ENCODE data around the gene MAGEA10. TPM values are rescaled to one million over a fixed set of nuclear protein-coding genes. Genes with fewer than 3 reads are reported as not detected.

The MAGEA10 gene
- total RNA-seq, 3 donors from 2014 or later: not detected

GRCh38 chrX:152165033-152165743 lies 26.8 kb upstream of the MAGEA10 start:
- Histone ChIP-seq H3K4me1 (no peaks in the 10 kb centered on the region), H3K9me3 (no peaks in the 10 kb centered on the region), H3K27me3 (peaks cover 0 to 4% of the 10 kb centered on the region in 2 donors), H3K36me3 (no peaks in the 10 kb centered on the region), H3K27ac (no peak overlapping the region), H3K4me3 (no peak overlapping the region)
- TF ChIP-seq, protein P1, sequence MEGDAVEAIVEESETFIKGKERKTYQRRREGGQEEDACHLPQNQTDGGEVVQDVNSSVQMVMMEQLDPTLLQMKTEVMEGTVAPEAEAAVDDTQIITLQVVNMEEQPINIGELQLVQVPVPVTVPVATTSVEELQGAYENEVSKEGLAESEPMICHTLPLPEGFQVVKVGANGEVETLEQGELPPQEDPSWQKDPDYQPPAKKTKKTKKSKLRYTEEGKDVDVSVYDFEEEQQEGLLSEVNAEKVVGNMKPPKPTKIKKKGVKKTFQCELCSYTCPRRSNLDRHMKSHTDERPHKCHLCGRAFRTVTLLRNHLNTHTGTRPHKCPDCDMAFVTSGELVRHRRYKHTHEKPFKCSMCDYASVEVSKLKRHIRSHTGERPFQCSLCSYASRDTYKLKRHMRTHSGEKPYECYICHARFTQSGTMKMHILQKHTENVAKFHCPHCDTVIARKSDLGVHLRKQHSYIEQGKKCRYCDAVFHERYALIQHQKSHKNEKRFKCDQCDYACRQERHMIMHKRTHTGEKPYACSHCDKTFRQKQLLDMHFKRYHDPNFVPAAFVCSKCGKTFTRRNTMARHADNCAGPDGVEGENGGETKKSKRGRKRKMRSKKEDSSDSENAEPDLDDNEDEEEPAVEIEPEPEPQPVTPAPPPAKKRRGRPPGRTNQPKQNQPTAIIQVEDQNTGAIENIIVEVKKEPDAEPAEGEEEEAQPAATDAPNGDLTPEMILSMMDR (IDR thresholded peaks at IDR 0.05): no peak
- no peak for TF ChIP-seq POLR2AphosphoS5 (IDR thresholded peaks at IDR 0.05)
- TF ChIP-seq POLR2A (IDR thresholded peaks at IDR 0.05): no peak
- intact Hi-C loops (cut with DNase I; ENCODE audit: low total_unique reads): no loop called here
- no peak for DNase-seq (ENCODE audit: low spot score in 2 of 2)

DNA sequence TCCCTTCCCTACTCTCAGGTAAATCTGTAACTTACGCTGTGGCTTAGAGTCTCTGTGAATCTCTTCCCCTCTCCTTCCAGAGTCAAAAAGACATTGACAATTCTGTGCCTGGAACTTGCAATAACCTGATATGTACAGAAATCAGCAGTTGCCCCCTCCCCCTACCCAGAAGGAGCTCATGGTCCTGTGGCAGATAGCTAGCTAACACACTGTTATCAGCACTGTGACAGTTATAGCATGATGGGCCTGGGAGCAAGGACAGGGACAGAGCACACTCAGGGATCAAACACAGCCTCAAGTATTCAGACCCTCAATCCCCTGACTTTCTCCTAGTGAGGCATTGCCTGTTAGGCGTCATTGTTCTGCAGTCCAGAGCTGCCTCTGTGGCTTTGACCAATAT lies 18.7 kb upstream of the MAGEA10 start:
- H3K27ac ChIP-seq: no peak overlapping the region
- H3K4me3 ChIP-seq: no peak overlapping the region
- no peaks in the 10 kb centered on the region for H3K4me1 ChIP-seq
- DNase-seq (ENCODE audit: low spot score in 2 of 2): no peak
- no peaks in the 10 kb centered on the region for H3K36me3 ChIP-seq
- intact Hi-C loops (cut with DNase I; ENCODE audit: low total_unique reads): no loop called here
- TF ChIP-seq POLR2A (IDR thresholded peaks at IDR 0.05) (no peak), POLR2AphosphoS5 (IDR thresholded peaks at IDR 0.05) (no peak)
- TF ChIP-seq, protein P1 (IDR thresholded peaks at IDR 0.05): no peak
- peaks cover 0 to 16% of the 10 kb centered on the region in 2 donors for H3K27me3 ChIP-seq
- H3K9me3 ChIP-seq: no peaks in the 10 kb centered on the region

- H3K4me3 ChIP-seq: no peak overlapping the region
- H3K36me3 ChIP-seq: no peaks in the 10 kb centered on the region
- TF ChIP-seq POLR2A (IDR thresholded peaks at IDR 0.05): no peak
- TF ChIP-seq POLR2AphosphoS5 (IDR thresholded peaks at IDR 0.05): no peak
- intact Hi-C loops (cut with DNase I; ENCODE audit: low total_unique reads): no loop called here
- no peaks in the 10 kb centered on the region for H3K9me3 ChIP-seq
- no peak for DNase-seq (ENCODE audit: low spot score in 2 of 2)
- H3K27me3 ChIP-seq: peaks cover 0 to 16% of the 10 kb centered on the region in 2 donors
- no peaks in the 10 kb centered on the region for H3K4me1 ChIP-seq
- no peak overlapping the region for H3K27ac ChIP-seq
Measured at GRCh38 chrX:152155766-152156310, 17.5 kb upstream of the MAGEA10 start.

- Histone ChIP-seq H3K36me3 (no peaks in the 10 kb centered on the region), H3K27ac (no peak overlapping the region), H3K27me3 (peaks cover 0 to 13% of the 10 kb centered on the region in 2 donors), H3K4me3 (no peak overlapping the region), H3K9me3 (no peaks in the 10 kb centered on the region), H3K4me1 (no peaks in the 10 kb centered on the region)
- DNase-seq (ENCODE audit: low spot score in 2 of 2): no peak
- TF ChIP-seq POLR2AphosphoS5 (IDR thresholded peaks at IDR 0.05) (no peak), POLR2A (IDR thresholded peaks at IDR 0.05) (no peak)
- TF ChIP-seq, protein P1 (IDR thresholded peaks at IDR 0.05): no peak
- intact Hi-C loops (cut with DNase I; ENCODE audit: low total_unique reads): no loop called here
Measured at GRCh38 chrX:152154050-152154449, 15.7 kb upstream of the MAGEA10 start.

DNA sequence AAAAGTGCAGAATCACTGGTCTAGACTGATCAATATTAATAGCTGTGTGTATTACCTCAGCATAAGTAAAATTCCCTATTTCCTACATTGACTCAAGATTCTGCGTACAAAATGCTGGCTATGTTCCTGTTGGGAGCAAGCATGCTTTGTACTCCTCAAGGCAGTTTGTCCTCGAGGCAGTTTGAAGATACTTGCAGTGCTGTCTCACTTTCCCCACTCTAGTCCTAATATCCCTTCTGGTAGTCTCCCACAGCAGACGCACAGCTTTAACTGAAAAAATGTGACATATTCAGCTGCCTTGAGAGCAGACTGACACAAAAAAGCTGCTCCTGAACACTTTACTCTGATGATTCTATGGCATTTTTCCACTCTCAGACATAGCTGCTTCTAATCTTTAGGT lies 12.9 kb upstream of the MAGEA10 start:
- no peak overlapping the region for H3K4me3 ChIP-seq
- intact Hi-C loops (cut with DNase I; ENCODE audit: low total_unique reads): no loop called here

More for the DNA sequence above, 12.9 kb upstream of the MAGEA10 start:
- Histone ChIP-seq H3K4me1 (no peaks in the 10 kb centered on the region), H3K27me3 (no peaks in the 10 kb centered on the region), H3K27ac (no peak overlapping the region), H3K36me3 (no peaks in the 10 kb centered on the region), H3K9me3 (no peaks in the 10 kb centered on the region)
- no peak for TF ChIP-seq POLR2A (IDR thresholded peaks at IDR 0.05)
- TF ChIP-seq, protein P1 (IDR thresholded peaks at IDR 0.05): no peak
- TF ChIP-seq POLR2AphosphoS5 (IDR thresholded peaks at IDR 0.05): no peak
- no peak for DNase-seq (ENCODE audit: low spot score in 2 of 2)
